CD4-positive, alpha-beta memory T cell (primary cell): ENCODE measurements around the gene F13B. TPM values are rescaled to one million over a fixed set of nuclear protein-coding genes. Genes with fewer than 3 reads are reported as not detected.
"Not testable (repeated sequence)": the region's sequence is repeated elsewhere in the genome, so short reads cannot be mapped to it uniquely, and the experiment has no call there.

Experiments
- CTCF ChIA-PET: fragments of 350-600 bp; sonication (Branson Sonifier 250); formaldehyde crosslinking; loops from one replicate; lab custom pipeline; 2021; ENCODE audit warnings: inconsistent platforms; ENCODE audit not compliant: partially characterized antibody; lab: Charles Lee
- POLR2A ChIA-PET: fragments of 350-600 bp; sonication (Branson Sonifier 250); formaldehyde crosslinking; loops from one replicate; lab custom pipeline; 2021; ENCODE audit not compliant: partially characterized antibody; lab: Charles Lee
- DNase-seq, 5 donors: peaks; one replicate each; pipeline versions ENCODE4 v3.0.0 to v3.0.0-alpha.2; 2020 to 2022; ENCODE audit warnings: mixed read lengths in 1 of 5
- H3K27ac ChIP-seq: one replicate; pipeline ENCODE4 v1.7.0; 2013; ENCODE audit warnings: low read depth, low read length
- H3K27me3 ChIP-seq: 2 replicates; pipeline ENCODE4 v1.7.0; 2013; ENCODE audit warnings: mild to moderate bottlenecking, low read length, moderate library complexity; ENCODE audit not compliant: insufficient read depth
- H3K36me3 ChIP-seq: 2 replicates; pipeline ENCODE4 v1.7.0; 2013; ENCODE audit warnings: mild to moderate bottlenecking, low read length, moderate library complexity; ENCODE audit not compliant: insufficient read depth
- H3K4me1 ChIP-seq: 2 replicates; pipeline ENCODE4 v1.7.0; 2013; ENCODE audit warnings: mild to moderate bottlenecking, low read length, moderate library complexity; ENCODE audit not compliant: insufficient read depth
- H3K4me3 ChIP-seq, 2 donors: one replicate each; pipeline ENCODE4 v1.7.0; 2013; ENCODE audit warnings: low read length in 2 of 2, mild to moderate bottlenecking in 1 of 2
- H3K9me3 ChIP-seq, 2 donors: one replicate each; pipeline ENCODE4 v1.7.0; 2013; ENCODE audit warnings: low read length in 2 of 2, control low read depth in 1 of 2; ENCODE audit not compliant: control insufficient read depth in 1 of 2
- H3K27ac Mint-ChIP-seq, 7 donors: one replicate each; pipeline ENCODE4 v1.8.0; 2020 to 2021; ENCODE audit warnings: mixed read lengths in 7 of 7, mild to moderate bottlenecking in 6 of 7, inconsistent platforms in 3 of 7, moderate library complexity in 3 of 7
- H3K27me3 Mint-ChIP-seq, 2 donors: one replicate each; pipeline ENCODE4 v1.8.0; 2020 to 2021; ENCODE audit warnings: mixed read lengths in 2 of 2
- H3K36me3 Mint-ChIP-seq, 2 donors: one replicate each; pipeline ENCODE4 v1.8.0; 2020 to 2021; ENCODE audit warnings: mixed read lengths in 2 of 2, inconsistent platforms in 1 of 2, mild to moderate bottlenecking in 1 of 2
- H3K4me1 Mint-ChIP-seq, 4 donors: one replicate each; pipeline ENCODE4 v1.8.0; 2020 to 2021; ENCODE audit warnings: mixed read lengths in 4 of 4, mild to moderate bottlenecking in 1 of 4
- H3K4me3 Mint-ChIP-seq, 8 donors: one replicate each; pipeline ENCODE4 v1.8.0; 2020 to 2021; ENCODE audit warnings: mixed read lengths in 8 of 8, mild to moderate bottlenecking in 7 of 8, moderate library complexity in 6 of 8, inconsistent platforms in 3 of 8
- H3K9me3 Mint-ChIP-seq, 8 donors: one replicate each; pipeline ENCODE4 v1.8.0; 2020 to 2021; ENCODE audit warnings: mixed read lengths in 8 of 8, mild to moderate bottlenecking in 5 of 8, inconsistent platforms in 3 of 8, moderate library complexity in 1 of 8
- intact Hi-C: fragments of 100-400 bp; cut with micrococcal nuclease; formaldehyde crosslinking; loops from one replicate; pipeline ENCODE4 v1.15.1; 2023
- polyA plus RNA-seq, 2 donors: library from polyadenylated mRNA; unstranded; fragments of 300-500 nt; fragmentation: Illumina TruSeq; gene quantifications; one replicate each; pipeline ENCODE4 v1.2.3, GENCODE V29; 2021
- total RNA-seq, 2 experiments: library from RNA; stranded (reverse); gene quantifications; one replicate each; pipeline ENCODE4 v1.2.3, GENCODE V29; 2021

The F13B gene
- total and polyA plus RNA-seq, 4 experiments from 2014 or later: not detected

GRCh38 chr1:197096971-197097370 lies 29.9 kb upstream of the F13B start:
- H3K27me3 ChIP-seq, CTCF ChIA-PET, H3K27me3 Mint-ChIP-seq, H3K9me3 Mint-ChIP-seq, H3K36me3 Mint-ChIP-seq, H3K4me3 ChIP-seq, H3K27ac ChIP-seq, H3K9me3 ChIP-seq, intact Hi-C loops, H3K36me3 ChIP-seq, DNase-seq, H3K27ac Mint-ChIP-seq, H3K4me3 Mint-ChIP-seq, POLR2A ChIA-PET: not testable (repeated sequence)
- peaks cover 13 to 17% (median 15%) of the 10 kb centered on the region in 4 donors for H3K4me1 Mint-ChIP-seq
- peaks cover 14% of the 10 kb centered on the region for H3K4me1 ChIP-seq

- Mint-ChIP-seq H3K27ac (no peak overlapping the region), H3K4me1 (peaks cover 6 to 8% (median 7%) of the 10 kb centered on the region in 4 donors), H3K4me3 (no peak overlapping the region), H3K36me3 (no peaks in the 10 kb centered on the region), H3K9me3 (no peaks in the 10 kb centered on the region), H3K27me3 (no peaks in the 10 kb centered on the region)
- peaks cover 9% of the 10 kb centered on the region for H3K4me1 ChIP-seq
- POLR2A ChIA-PET: no interaction called here
- H3K27ac ChIP-seq: no peak overlapping the region
- DNase-seq: no peak
- no peak overlapping the region for H3K4me3 ChIP-seq
- no peaks in the 10 kb centered on the region for H3K9me3 ChIP-seq
- CTCF ChIA-PET: interaction anchor here (1.0 kb wide), 1 partner anchor 8 kb away, joined by 4 read pairs; no protein-coding TSS in a partner anchor
- H3K27me3 ChIP-seq: no peaks in the 10 kb centered on the region
- intact Hi-C loops: no loop called here
- no peaks in the 10 kb centered on the region for H3K36me3 ChIP-seq
Measured at GRCh38 chr1:197096137-197096536, 29.1 kb upstream of the F13B start.

- POLR2A ChIA-PET: no interaction called here
- H3K27ac Mint-ChIP-seq: no peak overlapping the region
- H3K9me3 Mint-ChIP-seq: no peaks in the 10 kb centered on the region
- Histone ChIP-seq H3K9me3 (no peaks in the 10 kb centered on the region), H3K4me3 (no peak overlapping the region), H3K4me1 (no peaks in the 10 kb centered on the region), H3K27me3 (no peaks in the 10 kb centered on the region), H3K27ac (no peak overlapping the region), H3K36me3 (no peaks in the 10 kb centered on the region)
- no peak for DNase-seq
- no peak overlapping the region for H3K4me3 Mint-ChIP-seq
- H3K27me3 Mint-ChIP-seq: no peaks in the 10 kb centered on the region
- H3K36me3 Mint-ChIP-seq: no peaks in the 10 kb centered on the region
- intact Hi-C loops: no loop called here
- peaks cover 0 to 2% (median 0%) of the 10 kb centered on the region in 4 donors for H3K4me1 Mint-ChIP-seq
- CTCF ChIA-PET: no interaction called here
Measured at GRCh38 chr1:197093226-197093885, 26.3 kb upstream of the F13B start.

- peak overlapping the region in 1 of 7 donors; percentile 25 for H3K27ac Mint-ChIP-seq
- POLR2A ChIA-PET: no interaction called here
- CTCF ChIA-PET: no interaction called here
Measured at GRCh38 chr1:197092491-197093023, 25.5 kb upstream of the F13B start.

GRCh38 chr1:197083474-197083873 lies 16.4 kb upstream of the F13B start:
- CTCF ChIA-PET: no interaction called here
- Mint-ChIP-seq H3K27ac (no peak overlapping the region), H3K4me3 (no peak overlapping the region), H3K27me3 (peaks cover 0 to 5% of the 10 kb centered on the region in 2 donors), H3K36me3 (peaks cover 0 to 4% of the 10 kb centered on the region in 2 donors), H3K4me1 (no peaks in the 10 kb centered on the region), H3K9me3 (peaks cover 7 to 28% (median 19%) of the 10 kb centered on the region in 8 donors)
- Histone ChIP-seq H3K36me3 (no peaks in the 10 kb centered on the region), H3K9me3 (no peaks in the 10 kb centered on the region), H3K4me3 (no peak overlapping the region), H3K27me3 (no peaks in the 10 kb centered on the region), H3K4me1 (no peaks in the 10 kb centered on the region), H3K27ac (no peak overlapping the region)
- DNase-seq: no peak
- POLR2A ChIA-PET: no interaction called here
- intact Hi-C loops: no loop called here

More at GRCh38 chr1:197092491-197093023, 25.5 kb upstream of the F13B start:
- Mint-ChIP-seq H3K9me3 (no peaks in the 10 kb centered on the region), H3K4me1 (peaks cover 0 to 2% (median 0%) of the 10 kb centered on the region in 4 donors), H3K36me3 (no peaks in the 10 kb centered on the region), H3K27me3 (no peaks in the 10 kb centered on the region), H3K4me3 (no peak overlapping the region)
- no peak overlapping the region for H3K27ac ChIP-seq
- intact Hi-C loops: no loop called here
- no peak overlapping the region for H3K4me3 ChIP-seq
- no peak for DNase-seq
- H3K36me3 ChIP-seq: no peaks in the 10 kb centered on the region
- no peaks in the 10 kb centered on the region for H3K27me3 ChIP-seq
- no peaks in the 10 kb centered on the region for H3K9me3 ChIP-seq
- no peaks in the 10 kb centered on the region for H3K4me1 ChIP-seq

- peaks cover 0 to 4% of the 10 kb centered on the region in 2 donors for H3K36me3 Mint-ChIP-seq
- no peak overlapping the region for H3K27ac ChIP-seq
- no peak overlapping the region for H3K27ac Mint-ChIP-seq
- no peaks in the 10 kb centered on the region for H3K27me3 ChIP-seq
- H3K4me1 ChIP-seq: no peaks in the 10 kb centered on the region
- no peaks in the 10 kb centered on the region for H3K36me3 ChIP-seq
- CTCF ChIA-PET: no interaction called here
- no peaks in the 10 kb centered on the region for H3K9me3 ChIP-seq
- intact Hi-C loops: no loop called here
- H3K9me3 Mint-ChIP-seq: peaks cover 7 to 28% (median 19%) of the 10 kb centered on the region in 8 donors
- POLR2A ChIA-PET: no interaction called here
- H3K4me3 Mint-ChIP-seq: no peak overlapping the region
- no peak for DNase-seq
- H3K4me3 ChIP-seq: no peak overlapping the region
- peaks cover 0 to 5% (median 0%) of the 10 kb centered on the region in 4 donors for H3K4me1 Mint-ChIP-seq
- peaks cover 0 to 5% of the 10 kb centered on the region in 2 donors for H3K27me3 Mint-ChIP-seq
Measured at GRCh38 chr1:197081117-197081753, 14.2 kb upstream of the F13B start.

- Mint-ChIP-seq H3K36me3 (peaks cover 0 to 4% of the 10 kb centered on the region in 2 donors), H3K4me3 (no peak overlapping the region), H3K4me1 (peaks cover 0 to 5% (median 0%) of the 10 kb centered on the region in 4 donors), H3K9me3 (peaks cover 7 to 28% (median 19%) of the 10 kb centered on the region in 8 donors), H3K27ac (no peak overlapping the region), H3K27me3 (peaks cover 0 to 5% of the 10 kb centered on the region in 2 donors)
- Histone ChIP-seq H3K4me3 (no peak overlapping the region), H3K4me1 (no peaks in the 10 kb centered on the region), H3K27me3 (no peaks in the 10 kb centered on the region), H3K36me3 (no peaks in the 10 kb centered on the region), H3K27ac (no peak overlapping the region), H3K9me3 (no peaks in the 10 kb centered on the region)
- intact Hi-C loops: no loop called here
- ChIA-PET POLR2A (no interaction called here), CTCF (no interaction called here)
- DNase-seq: no peak
Measured at GRCh38 chr1:197080323-197080722, 13.3 kb upstream of the F13B start.
